HEK293T (cell line): ENCODE data around the gene FBXW5.

Source experiments
- ARNT ChIP-seq: fragments of 450-650 bp; IDR thresholded peaks from 2 replicates; pipeline ENCODE4 v1.6.1; 2017; ENCODE audit warnings: mild to moderate bottlenecking
- BHLHE40 ChIP-seq: fragments of 450-650 bp; IDR thresholded peaks from 2 replicates; pipeline ENCODE4 v1.6.1; 2016; ENCODE audit warnings: mild to moderate bottlenecking, moderate library complexity, borderline replicate concordance
- FOXA1 ChIP-seq: fragments of 450-650 bp; IDR thresholded peaks from 2 replicates; pipeline ENCODE4 v1.6.1; 2016; ENCODE audit warnings: mild to moderate bottlenecking
- FOXK2 ChIP-seq: fragments of 450-650 bp; IDR thresholded peaks from 2 replicates; pipeline ENCODE4 v1.6.1; 2016; ENCODE audit warnings: mild to moderate bottlenecking
- FOXM1 ChIP-seq: fragments of 450-650 bp; IDR thresholded peaks from 2 replicates; pipeline ENCODE4 v1.6.1; 2017; ENCODE audit warnings: mild to moderate bottlenecking, borderline replicate concordance
- L3MBTL2 ChIP-seq: fragments of 450-650 bp; conservative IDR thresholded peaks from 2 replicates; pipeline ENCODE4 v1.6.1; 2016; ENCODE audit warnings: mild to moderate bottlenecking
- NFRKB ChIP-seq: fragments of 450-650 bp; IDR thresholded peaks from 2 replicates; pipeline ENCODE4 v1.6.1; 2016; ENCODE audit warnings: mild to moderate bottlenecking, moderate library complexity
- SP1 ChIP-seq: fragments of 450-650 bp; IDR thresholded peaks from 2 replicates; pipeline ENCODE4 v1.6.1; 2017
- SUZ12 ChIP-seq: fragments of 450-650 bp; IDR thresholded peaks from 2 replicates; pipeline ENCODE4 v1.6.1; 2016; ENCODE audit warnings: mild to moderate bottlenecking
- TARDBP ChIP-seq: fragments of 450-650 bp; IDR thresholded peaks from 2 replicates; pipeline ENCODE4 v1.6.1; 2016
- ZNF384 ChIP-seq: fragments of 450-650 bp; IDR thresholded peaks from 2 replicates; pipeline ENCODE4 v1.6.1; 2016

- TF ChIP-seq SP1 (no peak), FOXK2 (no peak), SUZ12 (no peak), NFRKB (no peak), BHLHE40 (no peak), FOXM1 (no peak), ARNT (no peak), ZNF384 (no peak), L3MBTL2 (no peak), TARDBP (no peak), FOXA1 (no peak)
These were observed 1.9 kb upstream of the FBXW5 start for GRCh38 chr9:136946228-136947027.
